Motor neuron (in vitro differentiated cells): ENCODE data around the gene FAM107A. TPM values are rescaled to one million over a fixed set of nuclear protein-coding genes. Genes with fewer than 3 reads are reported as not detected.

Experiments
- ATAC-seq, 8 experiments: fragments of 200-7000 bp; cut with Tn5 transposase; replicated peaks in 6 of 8; 2 replicates each; pipeline ENCODE4 v1.8.0; 2021; ENCODE audit warnings: mild to moderate bottlenecking in 8 of 8, moderate library complexity in 8 of 8
- H3K27ac ChIP-seq, 2 donors: fragments of 250-450 bp; sonication (Bioruptor Pico); 2 replicates each; pipeline ENCODE4 v1.9.0; 2021; ENCODE audit warnings: antibody characterized with exemption in 2 of 2, mild to moderate bottlenecking in 2 of 2, moderate library complexity in 1 of 2
- H3K4me1 ChIP-seq, 2 donors: fragments of 250-450 bp; sonication (Bioruptor Pico); replicated peaks in 1 of 2; 2 replicates each; pipeline ENCODE4 v1.6.1; 2021; ENCODE audit warnings: antibody characterized with exemption in 2 of 2, mild to moderate bottlenecking in 2 of 2, moderate library complexity in 1 of 2
- H3K4me3 ChIP-seq, 5 donors: fragments of 250-450 bp; sonication (Bioruptor Pico); 2 replicates each; pipeline ENCODE4 v1.9.0; 2021; ENCODE audit warnings: antibody characterized with exemption in 5 of 5, mild to moderate bottlenecking in 5 of 5, moderate library complexity in 4 of 5
- WGBS, 10 experiments: fragments of 450-650 bp; shearing (Covaris generic); methylation state at CpG; one replicate each; pipeline ENCODE4 v1.0.0; 2022; 5-methylcytosine and 5-hydroxymethylcytosine counted together
- in situ Hi-C, 9 experiments: fragments of 400-800 bp; cut with MboI; loops; one replicate each; pipeline ENCODE4 v1.15.0; 2021; ENCODE audit warnings: low sequenced_read_pairs in 9 of 9, low pct_unique_long_range_greater_than_20kb in 2 of 9; ENCODE audit not compliant: unreplicated experiment in 9 of 9
- total RNA-seq, 8 experiments: library from RNA; unstranded; fragments of 300-600 nt; gene quantifications; 2 replicates each; pipeline versions ENCODE4 v1.2.3 to v1.2.4, GENCODE V29; 2022

FAM107A gene
- total RNA-seq: 1 to 10 TPM in 5 of 8 experiments, under 1 TPM in 3; 0.27 to 7.3 (median 1.3) TPM

- H3K4me1 ChIP-seq: peaks cover 33 to 44% of the 10 kb centered on the region in 2 donors
- WGBS, 10 experiments: 7 to 61% (median 37%) methylated on average over 3 to 10 of the region's 12 CpGs; no CpG with 5 or more reads in 4 of the 10 experiments
- peak; percentile 27 to 77 (median 47) for ATAC-seq
- H3K27ac ChIP-seq: peak within 1 kb of the TSS in 1 of 2 donors; percentile 25
- in situ Hi-C loops: loop anchor here in 1 of 9 experiments (10.0 kb wide), 1 partner anchor 47 kb away; no protein-coding TSS in a partner anchor
- no peak within 1 kb of the TSS for H3K4me3 ChIP-seq
These were observed at the start of gene FAM107A for GRCh38 chr3:58577269-58577821. FAM107A (minus strand) TSS chr3:58577391; CDS start chr3:58569860, 7,531 bp downstream.

DNA sequence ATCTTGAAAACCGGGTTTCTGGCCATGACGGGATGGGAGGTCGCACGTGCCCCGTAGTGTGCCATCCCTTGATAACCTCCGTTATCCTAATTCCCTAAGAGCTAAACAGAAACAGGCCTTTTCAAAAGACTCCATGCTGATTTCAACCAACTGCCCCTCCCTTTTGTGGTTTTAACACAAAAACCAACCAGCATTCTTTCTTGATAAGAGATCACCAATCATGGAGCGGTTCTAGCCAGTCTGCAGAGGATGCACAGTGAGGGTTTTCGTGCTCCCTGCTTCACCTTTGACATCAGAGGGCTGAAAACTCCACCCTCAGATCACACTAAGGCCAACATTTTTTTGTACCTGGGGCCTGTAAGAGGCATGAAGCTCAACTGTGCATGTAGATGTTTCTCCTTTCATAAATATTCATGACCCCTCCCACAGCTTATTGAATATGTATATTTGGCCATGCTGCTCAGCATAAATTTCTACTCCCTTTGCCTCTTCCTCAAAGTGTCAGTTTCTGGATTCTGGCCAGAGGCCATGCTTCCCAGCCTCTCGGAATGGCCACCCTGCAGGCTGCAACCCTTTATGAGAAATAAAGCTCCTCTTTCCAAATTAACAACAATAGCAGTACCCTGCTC is 48.1 kb upstream of the FAM107A start:
- Histone ChIP-seq H3K4me1 (peaks cover 19 to 36% of the 10 kb centered on the region in 2 donors), H3K4me3 (no peak overlapping the region), H3K27ac (no peak overlapping the region)
- peak in 3 of 8 experiments; percentile 74 to 88 (median 78) for ATAC-seq
- in situ Hi-C loops: loop anchor here in 1 of 9 experiments (10.0 kb wide), 1 partner anchor 51 kb away; the partner anchor contains the start of gene FAM107A
- 67 to 100% (median 85%) methylated on average over 1 to 6 of the region's 9 CpGs; no CpG with 5 or more reads in 3 of the 10 experiments for WGBS, 10 experiments

DNA sequence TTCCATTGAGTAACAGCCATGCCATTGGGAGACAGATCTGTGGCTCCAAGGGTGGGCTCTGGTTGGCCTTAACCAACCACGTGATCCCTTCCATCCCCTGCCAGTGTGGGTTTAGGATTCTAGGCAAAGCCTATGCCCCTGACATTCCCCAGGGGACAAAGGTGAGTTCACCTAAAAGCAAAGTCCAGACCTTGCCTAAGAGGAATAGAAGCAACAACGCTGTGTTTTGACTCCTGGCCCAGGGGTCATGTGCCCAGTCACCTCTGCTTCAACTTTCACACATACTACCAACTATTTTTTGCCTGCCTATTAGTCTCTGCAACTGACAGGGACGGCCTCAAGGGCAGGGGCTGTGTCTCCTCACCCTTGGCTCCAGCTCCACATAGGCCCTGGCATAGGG is 47.4 kb upstream of the FAM107A start:
- Histone ChIP-seq H3K4me1 (peaks cover 19 to 32% of the 10 kb centered on the region in 2 donors), H3K27ac (no peak overlapping the region), H3K4me3 (no peak overlapping the region)
- in situ Hi-C loops: loop anchor here in 1 of 9 experiments (10.0 kb wide), 1 partner anchor 50 kb away; the partner anchor contains the start of gene FAM107A
- 30 to 80% (median 79%) methylated on average over 1 to 2 of the region's 3 CpGs; no CpG with 5 or more reads in 4 of the 10 experiments for WGBS, 10 experiments
- no peak for ATAC-seq

GRCh38 chr3:58623961-58624360 is 46.8 kb upstream of the FAM107A start:
- H3K4me1 ChIP-seq: peaks cover 19 to 32% of the 10 kb centered on the region in 2 donors
- in situ Hi-C loops: loop anchor here in 1 of 9 experiments (10.0 kb wide), 1 partner anchor 49 kb away; the partner anchor contains the start of gene FAM107A
- no peak overlapping the region for H3K27ac ChIP-seq
- 33 to 100% (median 80%) methylated on average over 1 of the region's 5 CpGs; no CpG with 5 or more reads in 5 of the 10 experiments for WGBS, 10 experiments
- H3K4me3 ChIP-seq: no peak overlapping the region
- ATAC-seq: no peak

GRCh38 chr3:58623478-58623877 is 46.3 kb upstream of the FAM107A start:
- H3K27ac ChIP-seq: no peak overlapping the region
- no peak overlapping the region for H3K4me3 ChIP-seq
- ATAC-seq: no peak
- 63 to 100% (median 82%) methylated on average over 1 to 7 of the region's 8 CpGs; no CpG with 5 or more reads in 4 of the 10 experiments for WGBS, 10 experiments
- H3K4me1 ChIP-seq: peaks cover 19 to 32% of the 10 kb centered on the region in 2 donors
- in situ Hi-C loops: loop anchor here in 1 of 9 experiments (10.0 kb wide), 1 partner anchor 49 kb away; the partner anchor contains the start of gene FAM107A

DNA sequence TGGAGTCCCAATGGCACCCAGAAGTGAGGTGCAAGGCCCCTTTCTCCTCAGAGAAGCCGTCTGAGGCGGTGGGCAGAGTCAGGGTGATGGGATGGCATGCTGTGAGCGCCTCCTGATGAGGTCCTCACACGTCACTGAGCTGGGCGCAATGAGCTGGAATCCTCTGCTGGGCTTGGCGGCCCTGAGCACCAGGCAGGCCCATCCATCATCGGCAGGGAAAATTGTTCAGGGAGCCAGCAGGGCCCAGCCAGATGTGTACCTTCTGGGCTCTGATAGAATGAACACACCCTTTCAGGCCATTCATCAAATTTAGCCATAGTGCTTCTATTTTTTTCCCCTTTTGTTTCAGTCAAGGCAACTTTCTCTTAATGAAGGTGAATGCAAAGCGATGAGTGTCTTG is 45.7 kb upstream of the FAM107A start:
- in situ Hi-C loops: loop anchor here in 1 of 9 experiments (10.0 kb wide), 1 partner anchor 48 kb away; the partner anchor contains the start of gene FAM107A
- WGBS, 10 experiments: 56 to 100% (median 63%) methylated on average over 1 to 7 of the region's 8 CpGs; no CpG with 5 or more reads in 5 of the 10 experiments
- peak in 5 of 8 experiments; percentile 72 to 96 (median 86) for ATAC-seq
- peaks cover 19 to 32% of the 10 kb centered on the region in 2 donors for H3K4me1 ChIP-seq
- H3K27ac ChIP-seq: no peak overlapping the region
- no peak overlapping the region for H3K4me3 ChIP-seq

DNA sequence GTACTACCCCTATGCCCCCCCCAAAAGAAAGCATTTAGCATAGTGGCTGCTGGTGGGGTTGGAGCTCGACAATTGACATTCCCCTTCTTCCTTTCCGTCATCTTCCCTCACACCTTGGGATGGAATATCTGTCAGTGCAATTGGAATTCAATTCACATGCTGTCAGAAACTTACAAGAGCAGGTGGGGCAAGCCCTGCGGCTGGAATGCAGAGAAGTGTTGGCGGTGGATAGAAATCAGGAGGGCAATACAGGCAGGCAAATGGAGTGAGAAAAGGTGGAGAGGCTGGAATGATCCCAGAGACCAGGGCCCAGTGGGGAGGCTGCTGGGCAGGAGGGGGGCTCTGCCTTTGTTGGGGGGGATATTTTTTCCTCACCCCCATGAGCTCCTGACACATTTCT is 45.2 kb upstream of the FAM107A start:
- in situ Hi-C loops: loop anchor here in 1 of 9 experiments (10.0 kb wide), 1 partner anchor 48 kb away; the partner anchor contains the start of gene FAM107A
- peak in 1 of 8 experiments; percentile 4 for ATAC-seq
- Histone ChIP-seq H3K27ac (no peak overlapping the region), H3K4me1 (peaks cover 15 to 32% of the 10 kb centered on the region in 2 donors), H3K4me3 (no peak overlapping the region)
- 50 to 92% (median 84%) methylated on average over 1 to 3 of the region's 4 CpGs; no CpG with 5 or more reads in 6 of the 10 experiments for WGBS, 10 experiments

GRCh38 chr3:58621086-58621830 is 44.1 kb upstream of the FAM107A start:
- no peak for ATAC-seq
- 73 to 100% (median 80%) methylated on average over 1 to 5 of the region's 6 CpGs; no CpG with 5 or more reads in 2 of the 10 experiments for WGBS, 10 experiments

DNA sequence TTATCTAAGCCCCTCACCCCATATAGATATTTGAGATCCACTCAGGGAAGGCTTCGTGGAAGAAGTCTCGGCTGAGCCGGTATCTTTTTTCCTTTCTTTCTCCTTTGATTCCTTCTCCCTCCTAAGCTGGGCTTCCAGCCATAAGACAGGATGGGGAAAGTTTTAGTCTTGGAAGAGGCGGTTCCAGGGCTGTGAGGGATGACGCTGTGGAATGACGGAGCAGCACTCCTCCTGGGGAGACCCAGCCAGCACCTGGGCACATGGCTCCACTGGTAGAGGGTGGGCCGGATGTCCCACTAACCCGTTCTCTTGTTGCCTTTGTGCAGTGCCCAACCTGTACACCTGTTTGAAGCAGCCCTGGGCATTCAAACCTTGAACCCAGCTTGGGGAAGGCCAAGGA is 43.2 kb upstream of the FAM107A start:
- Histone ChIP-seq H3K4me3 (no peak overlapping the region), H3K4me1 (peaks cover 15 to 27% of the 10 kb centered on the region in 2 donors), H3K27ac (no peak overlapping the region)
- in situ Hi-C loops: loop anchor here in 1 of 9 experiments (10.0 kb wide), 1 partner anchor 46 kb away; the partner anchor contains the start of gene FAM107A
- 80 to 100% (median 89%) methylated on average over 1 to 7 of the region's 8 CpGs; no CpG with 5 or more reads in 5 of the 10 experiments for WGBS, 10 experiments
- ATAC-seq: no peak

More at GRCh38 chr3:58621086-58621830, 44.1 kb upstream of the FAM107A start:
- in situ Hi-C loops: loop anchor here in 1 of 9 experiments (10.0 kb wide), 1 partner anchor 46 kb away; the partner anchor contains the start of gene FAM107A
- Histone ChIP-seq H3K27ac (no peak overlapping the region), H3K4me1 (peaks cover 15 to 27% of the 10 kb centered on the region in 2 donors), H3K4me3 (no peak overlapping the region)

DNA sequence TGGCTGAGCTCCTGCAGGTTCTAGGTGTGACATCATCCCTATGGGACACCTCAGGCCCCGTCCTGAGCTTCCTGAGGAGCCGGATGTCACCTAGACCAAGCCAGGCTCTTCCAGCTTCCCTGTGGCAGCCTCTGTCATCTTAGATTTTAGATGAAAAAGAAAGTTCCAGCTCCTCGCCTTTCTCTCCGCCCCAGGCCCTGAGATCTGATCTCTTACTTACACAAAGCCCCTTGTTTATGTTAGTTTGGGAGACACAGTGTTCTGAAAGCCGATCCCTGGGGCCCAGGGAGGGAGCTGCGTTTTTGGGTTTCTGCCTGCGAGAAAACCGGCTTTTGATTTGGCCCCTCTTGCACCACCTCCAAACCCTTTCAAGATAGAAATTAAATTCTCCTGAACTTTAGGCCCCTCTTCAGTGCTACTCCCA is 40.2 kb upstream of the FAM107A start:
- in situ Hi-C loops: no loop called here
- Histone ChIP-seq H3K4me1 (peaks cover 0 to 14% of the 10 kb centered on the region in 2 donors), H3K27ac (no peak overlapping the region), H3K4me3 (no peak overlapping the region)
- WGBS, 10 experiments: 54 to 72% (median 67%) methylated on average over 3 to 8 of the region's 8 CpGs; no CpG with 5 or more reads in 6 of the 10 experiments
- ATAC-seq: no peak

GRCh38 chr3:58613236-58614132 is 36.3 kb upstream of the FAM107A start:
- no peak for ATAC-seq
- in situ Hi-C loops: no loop called here
- H3K4me3 ChIP-seq: no peak overlapping the region
- 40 to 96% (median 73%) methylated on average over 1 to 3 of the region's 7 CpGs; no CpG with 5 or more reads in 4 of the 10 experiments for WGBS, 10 experiments
- peaks cover 0 to 3% of the 10 kb centered on the region in 2 donors for H3K4me1 ChIP-seq
- no peak overlapping the region for H3K27ac ChIP-seq
